Measurements from ENCODE around the gene CD3G.

- TF ChIP-seq CTCF (IDR thresholded peaks at IDR 0.05) (no peak), EZH2 (IDR thresholded peaks at IDR 0.05; ENCODE audit: borderline replicate concordance, insufficient read depth, low read depth, low read length, poor library complexity, severe bottlenecking) (no peak)
Measured at GRCh38 chr11:118306556-118306955, 37.6 kb upstream of the CD3G start.

Measured in B cell (primary cell).